Measurements from ENCODE around the gene MYMK. TPM values are rescaled to one million over a fixed set of nuclear protein-coding genes. Genes with fewer than 3 reads are reported as not detected.

Gene MYMK
- total and polyA plus RNA-seq, 2 of the 8 experiments (the other 6 are each of a cell fraction or from before 2014, with no cell fraction given): not detected

DNA sequence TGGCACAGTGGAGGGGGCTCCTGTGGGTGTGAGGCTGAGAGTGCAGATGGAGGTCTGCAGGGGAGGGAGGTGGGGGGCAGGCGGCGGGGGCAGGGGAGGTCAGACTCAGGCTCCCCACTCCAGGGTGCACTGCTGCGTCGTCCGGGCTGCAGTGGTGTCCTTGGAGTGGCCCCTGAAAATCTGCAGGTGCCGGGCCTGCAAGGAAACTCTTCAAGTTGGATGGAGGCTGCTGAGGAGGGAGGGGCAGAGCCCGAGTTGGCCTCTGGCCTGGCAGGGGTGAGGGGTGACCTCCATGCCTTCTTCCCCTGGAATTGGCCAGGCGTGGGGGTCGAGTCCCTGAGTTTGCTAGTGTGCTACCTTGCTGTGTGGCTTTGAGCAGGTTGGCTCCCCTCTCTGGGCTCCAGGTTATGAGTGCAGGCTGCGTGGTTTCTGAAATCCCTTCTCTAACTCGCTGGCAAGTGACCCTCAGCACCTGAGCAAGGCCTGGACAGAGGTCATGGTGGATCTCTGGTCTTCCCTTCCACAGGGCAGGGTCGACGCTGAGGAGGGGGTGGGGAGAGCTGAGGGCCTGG, 10.6 kb upstream of the MYMK start:
- peak overlapping the region; percentile 88; the same call in 1 of the 2 replicates for H2BK15ac ChIP-seq (ENCODE audit: low read length)
- H3K4me2 ChIP-seq (ENCODE audit: insufficient read depth in 1 of 2, low read depth in 2 of 2, low read length in 2 of 2): peak overlapping the region; percentile 58 to 94; a peak in 2 of 4 replicates
- H3K4me1 ChIP-seq (replicated peaks in 1 of 4; ENCODE audit: control insufficient read depth in 3 of 4, insufficient read depth in 4 of 4, low read length in 3 of 4): peaks cover 0 to 42% (median 22%) of the 10 kb centered on the region in 4 experiments; a peak in 6 of 7 replicates
- no peak overlapping the region for H3K4ac ChIP-seq (replicated peaks; ENCODE audit: insufficient read length, low read depth, low read length)
- no peak overlapping the region for H2AK5ac ChIP-seq (ENCODE audit: low read depth, low read length)
- peaks cover 2% of the 10 kb centered on the region; the same call in 1 of the 2 replicates for H3K23me2 ChIP-seq (ENCODE audit: low read depth, low read length)
- H3K36me3 ChIP-seq (ENCODE audit: control insufficient read depth in 2 of 4, insufficient read depth in 4 of 4, low read length in 3 of 4): no peaks in the 10 kb centered on the region
- FAIRE-seq (no peak), DNase-seq (ENCODE audit: low read depth in 1 of 2, low spot score in 2 of 2) (no peak)
- no peak overlapping the region for H3K14ac ChIP-seq (ENCODE audit: insufficient read length)
- CTCF ChIA-PET (ENCODE audit: partially characterized antibody): interaction anchor here (0.5 to 2.8 kb wide), 8 partner anchors 8 to 511 kb away, joined by 3 to 19 read pairs (median 4); no protein-coding TSS in a partner anchor
- peak overlapping the region; percentile 92; the same call in 1 of the 2 replicates for H2BK12ac ChIP-seq (ENCODE audit: low read depth, low read length)
- H4K91ac ChIP-seq (replicated peaks; ENCODE audit: insufficient read length, low read length): peak overlapping the region; percentile 41
- H3K79me2 ChIP-seq (ENCODE audit: control insufficient read depth in 1 of 2, insufficient read depth in 2 of 2, low read length in 2 of 2): no peaks in the 10 kb centered on the region
- no peak overlapping the region for H3K18ac ChIP-seq (ENCODE audit: extremely low read depth, low read length)
- H2BK5ac ChIP-seq (ENCODE audit: low read depth, low read length): no peak overlapping the region
- 0 out of 2 replicates have a peak overlapping the region, but pooled peaks have one; percentile 1 for H2BK20ac ChIP-seq (ENCODE audit: low read length)
- H3K27ac ChIP-seq (ENCODE audit: low read depth, low read length): no peak overlapping the region
- no peak overlapping the region for H2AFZ ChIP-seq (ENCODE audit: low read length)
- H3K79me1 ChIP-seq (ENCODE audit: low read depth, low read length): no peaks in the 10 kb centered on the region
- no peak overlapping the region for H3K9ac ChIP-seq (replicated peaks in 1 of 4; ENCODE audit: extremely low read depth in 1 of 4, low read depth in 3 of 4, low read length in 3 of 4)
- H3K56ac ChIP-seq (replicated peaks; ENCODE audit: insufficient read length, low read depth, low read length): no peak overlapping the region
- H2BK120ac ChIP-seq (replicated peaks; ENCODE audit: low read depth, low read length): no peak overlapping the region
- no peaks in the 10 kb centered on the region for H3K9me3 ChIP-seq (ENCODE audit: insufficient read depth in 2 of 2, low read depth in 1 of 2, low read length in 1 of 2)
- H4K20me1 ChIP-seq (replicated peaks in 1 of 2; ENCODE audit: control insufficient read depth in 1 of 2, insufficient read depth in 2 of 2, low read length in 2 of 2): no peaks in the 10 kb centered on the region
- peaks cover 0 to 27% (median 20%) of the 10 kb centered on the region in 4 experiments; a peak in 6 of 7 replicates for H3K27me3 ChIP-seq (replicated peaks in 1 of 4; ENCODE audit: control insufficient read depth in 3 of 4, extremely low read depth in 1 of 4, insufficient read depth in 3 of 4, low read length in 3 of 4)
- H4K8ac ChIP-seq (ENCODE audit: extremely low read depth, insufficient read depth, low read length): no peak overlapping the region
- 90% methylated on average over 4 of the region's 13 CpGs; no CpG with 5 or more reads in 1 of the 2 experiments for WGBS, 2 experiments (ENCODE audit: extremely low coverage in 1 of 2, insufficient coverage in 1 of 2, insufficient read length in 1 of 2, insufficient replicate concordance in 2 of 2, low coverage in 1 of 2, low lambda C conversion rate in 2 of 2, missing lambda C conversion rate in 1 of 2)
- POLR2A ChIA-PET (ENCODE audit: partially characterized antibody): interaction anchor here (1.3 kb wide), 1 partner anchor 23 kb away, joined by 3 read pairs; no protein-coding TSS in a partner anchor
- H3K23ac ChIP-seq (ENCODE audit: insufficient read length): no peak overlapping the region
- no peak overlapping the region for H4K5ac ChIP-seq (ENCODE audit: insufficient read length, low read depth, low read length)
- H3K4me3 ChIP-seq (ENCODE audit: extremely low read depth in 1 of 4, insufficient read depth in 2 of 4, low read depth in 3 of 4, low read length in 4 of 4): peak overlapping the region in 1 of 4 experiments; percentile 59; a peak in 1 of 8 replicates
- no peak for TF ChIP-seq BACH1 (IDR thresholded peaks at IDR 0.05; ENCODE audit: low read length)
- TF ChIP-seq, protein P1, sequence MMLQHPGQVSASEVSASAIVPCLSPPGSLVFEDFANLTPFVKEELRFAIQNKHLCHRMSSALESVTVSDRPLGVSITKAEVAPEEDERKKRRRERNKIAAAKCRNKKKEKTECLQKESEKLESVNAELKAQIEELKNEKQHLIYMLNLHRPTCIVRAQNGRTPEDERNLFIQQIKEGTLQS (IDR thresholded peaks at IDR 0.05; ENCODE audit: insufficient read depth, low read depth, low read length): no peak
- TF ChIP-seq USF2 (IDR thresholded peaks at IDR 0.05; ENCODE audit: low read length): no peak
- TF ChIP-seq EZH2 (IDR thresholded peaks at IDR 0.05; ENCODE audit: low read depth, low read length, severe bottlenecking): no peak
